HUES64 (cell line): ENCODE measurements around the gene NLRP3.

Experiments used
- H3K27ac ChIP-seq: 2 replicates; pipeline ENCODE4 v1.7.0; 2013; ENCODE audit warnings: low read depth, low read length, inconsistent platforms
- H3K27me3 ChIP-seq: 2 replicates; pipeline ENCODE4 v1.6.1; 2013; ENCODE audit warnings: mild to moderate bottlenecking, low read length; ENCODE audit not compliant: insufficient read depth
- H3K36me3 ChIP-seq: 2 replicates; pipeline ENCODE4 v1.6.1; 2013; ENCODE audit warnings: mild to moderate bottlenecking, low read length; ENCODE audit not compliant: insufficient read depth
- H3K4me1 ChIP-seq: 2 replicates; pipeline ENCODE4 v1.6.1; 2013; ENCODE audit warnings: mild to moderate bottlenecking, low read length, moderate library complexity; ENCODE audit not compliant: insufficient read depth
- H3K4me3 ChIP-seq: 2 replicates; pipeline ENCODE4 v1.5.1; 2013; ENCODE audit warnings: mild to moderate bottlenecking, low read length, moderate library complexity
- H3K9ac ChIP-seq: 2 replicates; pipeline ENCODE4 v1.6.1; 2013; ENCODE audit warnings: mild to moderate bottlenecking, low read depth, low read length
- H3K9me3 ChIP-seq: 2 replicates; pipeline ENCODE4 v1.6.1; 2013; ENCODE audit warnings: low read depth, low read length; ENCODE audit not compliant: insufficient read depth
- WGBS: fragments of 150-250, 120-280 bp; methylation state at CpG from one replicate; pipeline ENCODE4 v1.1.7; 2013; ENCODE audit warnings: missing lambda C conversion rate; 5-methylcytosine and 5-hydroxymethylcytosine counted together

NLRP3 gene

DNA sequence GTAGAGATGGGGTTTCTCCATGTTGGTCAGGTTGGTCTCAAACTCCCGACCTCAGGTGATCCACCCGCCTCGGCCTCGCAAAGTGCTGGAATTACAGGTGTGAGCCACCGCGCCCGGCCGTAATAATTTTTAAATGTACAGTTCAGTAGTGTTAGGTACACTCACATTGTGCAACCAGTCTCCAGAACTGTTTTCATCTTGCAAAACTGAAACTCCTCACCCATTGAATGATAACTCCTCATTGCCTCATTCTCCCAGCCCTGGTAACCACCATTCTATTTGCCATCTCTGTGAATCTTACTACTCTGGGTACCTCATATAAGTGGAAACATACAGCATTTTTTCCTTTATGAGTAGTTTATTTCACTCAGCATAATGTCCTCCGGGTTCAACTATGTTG is 3.4 kb downstream of the NLRP3 start:
- WGBS = 96% methylated on average over 9 of the region's 9 CpGs
- Histone ChIP-seq H3K27ac (no peak overlapping the region), H3K36me3 (no peaks in the 10 kb centered on the region), H3K4me3 (no peak overlapping the region), H3K4me1 (no peaks in the 10 kb centered on the region), H3K27me3 (no peaks in the 10 kb centered on the region), H3K9ac (no peak overlapping the region), H3K9me3 (no peaks in the 10 kb centered on the region)

GRCh38 chr1:247421074-247421473 is 5.1 kb downstream of the NLRP3 start:
- Histone ChIP-seq H3K36me3 (no peaks in the 10 kb centered on the region), H3K9ac (no peak overlapping the region), H3K27me3 (no peaks in the 10 kb centered on the region), H3K4me1 (no peaks in the 10 kb centered on the region), H3K4me3 (no peak overlapping the region), H3K9me3 (no peaks in the 10 kb centered on the region), H3K27ac (no peak overlapping the region)
- 95% methylated on average over 2 of the region's 2 CpGs for WGBS

GRCh38 chr1:247429496-247429895 is 13.5 kb downstream of the NLRP3 start:
- no peaks in the 10 kb centered on the region for H3K4me1 ChIP-seq
- H3K27me3 ChIP-seq = no peaks in the 10 kb centered on the region
- no peaks in the 10 kb centered on the region for H3K9me3 ChIP-seq
- H3K4me3 ChIP-seq = no peak overlapping the region
- no peak overlapping the region for H3K27ac ChIP-seq
- H3K9ac ChIP-seq = no peak overlapping the region
- WGBS = 92% methylated on average over 6 of the region's 6 CpGs
- no peaks in the 10 kb centered on the region for H3K36me3 ChIP-seq

- H3K9me3 ChIP-seq = no peaks in the 10 kb centered on the region
- H3K27me3 ChIP-seq = no peaks in the 10 kb centered on the region
- H3K4me1 ChIP-seq = no peaks in the 10 kb centered on the region
- H3K9ac ChIP-seq = no peak overlapping the region
- no peak overlapping the region for H3K27ac ChIP-seq
- no peaks in the 10 kb centered on the region for H3K36me3 ChIP-seq
- no peak overlapping the region for H3K4me3 ChIP-seq
- WGBS = no CpG with 5 or more reads among the region's 1 CpG
Observed at GRCh38 chr1:247430434-247430833, 14.5 kb downstream of the NLRP3 start.

DNA sequence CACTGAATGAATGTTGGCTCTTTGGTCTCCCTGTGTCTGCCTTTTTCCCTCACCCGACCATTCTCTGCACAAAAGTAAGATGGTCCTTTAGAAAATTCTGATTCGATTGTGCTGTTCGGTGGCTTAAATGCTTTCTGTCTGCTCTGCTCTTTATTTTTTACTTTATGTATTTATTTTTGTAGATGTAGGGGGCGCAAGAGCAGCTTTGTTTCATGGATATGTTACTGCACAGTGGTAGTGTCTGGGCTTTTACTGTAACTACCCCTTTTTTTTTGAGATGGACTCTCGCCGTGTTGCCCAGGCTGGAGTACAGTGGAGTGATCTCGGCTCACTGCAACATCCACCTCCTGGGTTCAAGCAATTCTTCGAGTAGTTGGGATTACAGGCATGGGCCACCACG is 15.7 kb downstream of the NLRP3 start:
- WGBS = 93% methylated on average over 9 of the region's 9 CpGs
- H3K9ac ChIP-seq = no peak overlapping the region

DNA sequence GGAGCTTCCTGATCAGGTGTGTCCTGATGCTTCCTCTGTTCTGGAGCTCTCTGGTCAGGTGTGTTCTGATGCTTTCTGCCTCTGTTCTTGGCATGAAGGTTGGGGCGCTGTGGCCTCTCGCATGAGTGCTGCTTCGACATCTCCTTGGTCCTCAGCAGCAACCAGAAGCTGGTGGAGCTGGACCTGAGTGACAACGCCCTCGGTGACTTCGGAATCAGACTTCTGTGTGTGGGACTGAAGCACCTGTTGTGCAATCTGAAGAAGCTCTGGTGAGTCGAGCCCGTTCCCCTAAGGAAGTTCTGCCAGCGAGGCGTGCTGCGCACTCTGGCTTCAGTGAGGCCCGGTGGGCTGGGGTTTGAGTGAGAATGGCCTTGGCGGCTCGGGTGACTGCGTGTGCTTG is 18.0 kb downstream of the NLRP3 start:
- Histone ChIP-seq H3K27ac (no peak overlapping the region), H3K4me3 (no peak overlapping the region), H3K9me3 (no peaks in the 10 kb centered on the region), H3K27me3 (no peaks in the 10 kb centered on the region), H3K4me1 (no peaks in the 10 kb centered on the region), H3K36me3 (no peaks in the 10 kb centered on the region), H3K9ac (no peak overlapping the region)
- WGBS = 95% methylated on average over 15 of the region's 15 CpGs

More for the DNA sequence above, 15.7 kb downstream of the NLRP3 start:
- Histone ChIP-seq H3K4me3 (no peak overlapping the region), H3K27ac (no peak overlapping the region), H3K4me1 (no peaks in the 10 kb centered on the region), H3K27me3 (no peaks in the 10 kb centered on the region), H3K36me3 (no peaks in the 10 kb centered on the region), H3K9me3 (no peaks in the 10 kb centered on the region)

- H3K4me1 ChIP-seq = no peaks in the 10 kb centered on the region
- WGBS = 87% methylated on average over 10 of the region's 13 CpGs
Observed at GRCh38 chr1:247435030-247435758, 19.2 kb downstream of the NLRP3 start.

DNA sequence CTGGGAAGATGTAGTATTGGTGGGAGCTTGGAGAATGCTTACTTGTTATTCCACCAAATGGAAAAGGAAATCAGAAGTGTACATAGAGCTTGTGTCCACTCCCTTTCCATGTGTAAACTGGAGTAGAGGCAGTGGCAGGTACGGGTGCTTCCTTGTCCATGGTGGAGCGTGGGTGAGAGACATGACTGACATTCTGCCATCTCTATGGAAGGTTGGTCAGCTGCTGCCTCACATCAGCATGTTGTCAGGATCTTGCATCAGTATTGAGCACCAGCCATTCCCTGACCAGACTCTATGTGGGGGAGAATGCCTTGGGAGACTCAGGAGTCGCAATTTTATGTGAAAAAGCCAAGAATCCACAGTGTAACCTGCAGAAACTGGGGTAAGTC is 19.8 kb downstream of the NLRP3 start:
- Histone ChIP-seq H3K36me3 (no peaks in the 10 kb centered on the region), H3K27me3 (no peaks in the 10 kb centered on the region), H3K4me3 (no peak overlapping the region), H3K4me1 (no peaks in the 10 kb centered on the region), H3K9me3 (no peaks in the 10 kb centered on the region), H3K9ac (no peak overlapping the region), H3K27ac (no peak overlapping the region)
- 94% methylated on average over 3 of the region's 3 CpGs for WGBS

More at GRCh38 chr1:247435030-247435758, 19.2 kb downstream of the NLRP3 start:
- no peak overlapping the region for H3K4me3 ChIP-seq
- no peak overlapping the region for H3K9ac ChIP-seq
- H3K9me3 ChIP-seq = no peaks in the 10 kb centered on the region
- H3K27ac ChIP-seq = no peak overlapping the region
- H3K36me3 ChIP-seq = no peaks in the 10 kb centered on the region
- no peaks in the 10 kb centered on the region for H3K27me3 ChIP-seq

DNA sequence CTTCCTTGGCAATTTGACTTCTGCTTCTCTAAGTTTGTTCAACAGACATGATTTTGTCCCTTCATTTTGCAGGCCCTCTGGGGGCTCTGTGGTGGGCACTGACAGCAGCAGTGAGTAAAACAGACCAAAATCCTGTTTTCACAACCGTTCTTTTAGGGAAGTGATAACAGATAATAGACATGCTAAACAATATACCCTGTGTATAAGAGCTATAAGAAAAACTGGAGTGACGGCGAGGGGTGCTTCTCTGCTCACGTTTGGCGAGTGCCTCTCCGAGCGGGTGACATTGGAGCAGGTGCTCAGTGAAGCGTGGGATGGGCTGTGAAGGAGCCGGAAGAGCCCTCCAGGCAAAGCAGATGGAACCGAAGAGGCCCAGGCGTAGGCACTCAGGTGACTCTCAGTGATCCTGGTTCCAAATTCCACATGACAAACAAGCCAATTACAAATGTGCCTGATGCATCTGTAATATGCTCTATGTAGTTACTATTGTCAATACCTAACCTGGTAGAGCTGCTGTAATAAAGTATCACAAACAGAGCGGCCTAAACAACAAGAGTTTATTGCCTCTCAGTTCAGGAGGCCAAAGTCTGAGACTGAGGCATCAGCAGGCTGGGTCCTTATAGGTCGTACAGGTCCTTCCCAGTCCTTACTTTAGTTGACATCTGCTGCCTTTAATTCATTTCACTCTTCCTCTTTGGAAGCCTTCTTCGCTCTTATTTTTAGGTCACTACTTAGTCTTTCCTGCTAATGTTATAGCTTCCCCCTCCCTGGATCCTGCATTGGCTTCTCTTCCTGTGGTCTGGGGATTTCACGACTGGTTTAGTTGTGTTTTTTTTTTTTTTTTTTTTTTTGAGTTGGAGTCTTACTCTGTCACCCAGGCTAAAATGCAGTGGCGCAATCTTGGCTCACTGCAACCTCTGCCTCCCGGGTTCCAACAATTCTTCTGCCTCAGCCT is 21.9 kb downstream of the NLRP3 start:
- WGBS = 89% methylated on average over 15 of the region's 17 CpGs
- no peaks in the 10 kb centered on the region for H3K36me3 ChIP-seq
- peaks cover 8% of the 10 kb centered on the region for H3K4me1 ChIP-seq
- no peak overlapping the region for H3K9ac ChIP-seq
- H3K27ac ChIP-seq = no peak overlapping the region
- H3K4me3 ChIP-seq = no peak overlapping the region
- no peaks in the 10 kb centered on the region for H3K9me3 ChIP-seq
- no peaks in the 10 kb centered on the region for H3K27me3 ChIP-seq

GRCh38 chr1:247440001-247440620 is 24.1 kb downstream of the NLRP3 start:
- H3K9ac ChIP-seq = no peak overlapping the region
- H3K9me3 ChIP-seq = no peaks in the 10 kb centered on the region
- H3K27ac ChIP-seq = no peak overlapping the region
- no peaks in the 10 kb centered on the region for H3K36me3 ChIP-seq
- no peaks in the 10 kb centered on the region for H3K27me3 ChIP-seq
- no peak overlapping the region for H3K4me3 ChIP-seq
- H3K4me1 ChIP-seq = peaks cover 8% of the 10 kb centered on the region
- 73% methylated on average over 6 of the region's 6 CpGs for WGBS

GRCh38 chr1:247441606-247442005 is 25.6 kb downstream of the NLRP3 start:
- 91% methylated on average over 5 of the region's 5 CpGs for WGBS
- Histone ChIP-seq H3K4me3 (no peak overlapping the region), H3K27me3 (no peaks in the 10 kb centered on the region), H3K4me1 (peaks cover 8% of the 10 kb centered on the region), H3K9me3 (no peaks in the 10 kb centered on the region), H3K36me3 (no peaks in the 10 kb centered on the region), H3K27ac (no peak overlapping the region), H3K9ac (no peak overlapping the region)
